ENCODE results near the gene CERS3.

Gene CERS3

GRCh38 chr15:100373120-100373896, 155.4 kb downstream of the CERS3 start:
- no peak for DNase-seq

GRCh38 chr15:100372739-100373119, 156.0 kb downstream of the CERS3 start:
- no peak for DNase-seq

- DNase-seq = no peak
Measured at GRCh38 chr15:100355342-100355741, 173.4 kb downstream of the CERS3 start.

DNA sequence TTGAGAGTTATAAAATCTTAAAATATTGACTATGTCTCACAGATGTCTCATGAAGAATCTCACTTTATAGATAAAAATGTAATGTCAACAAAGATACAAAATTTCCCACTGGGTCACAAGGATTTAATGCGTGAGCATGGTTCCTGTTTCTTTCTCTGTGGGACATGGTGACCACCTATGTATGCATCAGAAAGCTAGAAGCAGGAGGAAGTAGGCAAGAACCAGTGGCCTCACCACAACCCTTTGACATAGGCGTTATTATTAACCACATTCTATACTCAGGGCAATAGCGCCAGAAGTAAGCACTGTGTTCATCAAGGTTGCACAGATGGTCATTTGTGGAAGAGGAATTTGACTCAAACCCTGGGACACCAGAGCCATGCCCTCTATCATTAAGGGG, 175.3 kb downstream of the CERS3 start:
- DNase-seq = no peak

GRCh38 chr15:100350434-100351226, 178.1 kb downstream of the CERS3 start:
- DNase-seq = no peak
